ENCODE data around the gene GIMAP2. TPM values are rescaled to one million over a fixed set of nuclear protein-coding genes. Genes with fewer than 3 reads are reported as not detected.

The GIMAP2 gene
- total and polyA plus RNA-seq, 2 of the 13 experiments (the other 11 are each of a cell fraction or from before 2014, with no cell fraction given): 0.49 to 1.4 TPM

GRCh38 chr7:150727381-150727780 lies 41.9 kb downstream of the GIMAP2 start (continued):
- TF ChIP-seq AHR (CRISPR knock-in tag; IDR thresholded peaks at IDR 0.05) (no peak), KLF16 (CRISPR knock-in tag; IDR thresholded peaks at IDR 0.05) (no peak), RAD51 (IDR thresholded peaks at IDR 0.05; ENCODE audit: borderline replicate concordance) (no peak), KMT2A (CRISPR knock-in tag; IDR thresholded peaks at IDR 0.05) (no peak), ZNF598 (CRISPR knock-in tag; IDR thresholded peaks at IDR 0.05; ENCODE audit: borderline replicate concordance) (no peak), ZNF674 (CRISPR knock-in tag; IDR thresholded peaks at IDR 0.05; ENCODE audit: low read depth) (no peak), ZNF530 (CRISPR knock-in tag; IDR thresholded peaks at IDR 0.05; ENCODE audit: low read depth) (no peak), ZNF10 (CRISPR knock-in tag; IDR thresholded peaks at IDR 0.05; ENCODE audit: borderline replicate concordance, low read depth) (no peak), ZNF83 (CRISPR knock-in tag; IDR thresholded peaks at IDR 0.05; ENCODE audit: borderline replicate concordance) (no peak), ZMYM4 (CRISPR knock-in tag; IDR thresholded peaks at IDR 0.05) (peak; percentile 70), ZNF780A (CRISPR knock-in tag; IDR thresholded peaks at IDR 0.05) (no peak), ZNF34 (CRISPR knock-in tag; IDR thresholded peaks at IDR 0.05; ENCODE audit: borderline replicate concordance) (no peak), ZNF280D (CRISPR knock-in tag; IDR thresholded peaks at IDR 0.05) (no peak), KMT2B (CRISPR knock-in tag; IDR thresholded peaks at IDR 0.05) (no peak), POLR2A (IDR thresholded peaks at IDR 0.05; ENCODE audit: insufficient read depth in 1 of 2, low read depth in 2 of 2, low read length in 2 of 2) (no peak), IRF9 (CRISPR knock-in tag; IDR thresholded peaks at IDR 0.05; ENCODE audit: borderline replicate concordance) (no peak)
